ENCODE measurements around the gene FFAR4.

GRCh38 chr10:93601146-93601773 is 34.8 kb downstream of the FFAR4 start, which contains the start of gene RBP4:
- TF ChIP-seq SPI1 (IDR thresholded peaks at IDR 0.05; ENCODE audit: borderline replicate concordance, low read depth), result no peak
- TF ChIP-seq, protein P1, sequence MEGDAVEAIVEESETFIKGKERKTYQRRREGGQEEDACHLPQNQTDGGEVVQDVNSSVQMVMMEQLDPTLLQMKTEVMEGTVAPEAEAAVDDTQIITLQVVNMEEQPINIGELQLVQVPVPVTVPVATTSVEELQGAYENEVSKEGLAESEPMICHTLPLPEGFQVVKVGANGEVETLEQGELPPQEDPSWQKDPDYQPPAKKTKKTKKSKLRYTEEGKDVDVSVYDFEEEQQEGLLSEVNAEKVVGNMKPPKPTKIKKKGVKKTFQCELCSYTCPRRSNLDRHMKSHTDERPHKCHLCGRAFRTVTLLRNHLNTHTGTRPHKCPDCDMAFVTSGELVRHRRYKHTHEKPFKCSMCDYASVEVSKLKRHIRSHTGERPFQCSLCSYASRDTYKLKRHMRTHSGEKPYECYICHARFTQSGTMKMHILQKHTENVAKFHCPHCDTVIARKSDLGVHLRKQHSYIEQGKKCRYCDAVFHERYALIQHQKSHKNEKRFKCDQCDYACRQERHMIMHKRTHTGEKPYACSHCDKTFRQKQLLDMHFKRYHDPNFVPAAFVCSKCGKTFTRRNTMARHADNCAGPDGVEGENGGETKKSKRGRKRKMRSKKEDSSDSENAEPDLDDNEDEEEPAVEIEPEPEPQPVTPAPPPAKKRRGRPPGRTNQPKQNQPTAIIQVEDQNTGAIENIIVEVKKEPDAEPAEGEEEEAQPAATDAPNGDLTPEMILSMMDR (IDR thresholded peaks at IDR 0.05; ENCODE audit: insufficient read depth, low read length), result no peak
